Sigmoid colon (tissue), 7 donors: ENCODE data around the gene BCKDK. TPM values are rescaled to one million over a fixed set of nuclear protein-coding genes. Genes with fewer than 3 reads are reported as not detected.

ENCODE experiments used
- DNase-seq: peaks from one replicate; pipeline ENCODE4 v3.0.0-alpha.2; 2019
- H3K27ac ChIP-seq, 4 donors: fragments of 200-600 bp; sonication (generic); one replicate each; pipeline ENCODE4 v1.5.1; 2016 to 2019; ENCODE audit warnings: mild to moderate bottlenecking in 1 of 4
- H3K27me3 ChIP-seq, 3 donors: fragments of 200-600 bp; sonication (generic); one replicate each; pipeline ENCODE4 v1.5.1; 2019; ENCODE audit warnings: mild to moderate bottlenecking in 1 of 3
- H3K36me3 ChIP-seq, 4 donors: fragments of 200-600 bp; sonication (generic); one replicate each; pipeline ENCODE4 v1.5.1; 2016 to 2019
- H3K4me1 ChIP-seq, 4 donors: fragments of 200-600 bp; sonication (generic); one replicate each; pipeline ENCODE4 v1.5.1; 2017 to 2019
- H3K4me3 ChIP-seq, 4 donors: fragments of 200-600 bp; sonication (generic); one replicate each; pipeline ENCODE4 v1.5.1; 2017 to 2019; ENCODE audit warnings: mild to moderate bottlenecking in 2 of 4, moderate library complexity in 1 of 4
- H3K9me3 ChIP-seq, 4 donors: fragments of 200-600 bp in 3 of 4; sonication (generic) in 3 of 4; one replicate each; pipeline versions ENCODE4 v1.5.1 to v1.6.1; 2013 to 2019
- CTCF ChIP-seq, 4 experiments: fragments of 450-650 bp in 3 of 4; fragments of 200-600 bp in 1 of 4; IDR thresholded peaks; one replicate each; pipeline ENCODE4 v1.5.1; 2016 to 2019; ENCODE audit warnings: antibody characterized with exemption in 4 of 4, mild to moderate bottlenecking in 3 of 4, moderate library complexity in 2 of 4
- EP300 ChIP-seq, 4 donors: sonication (generic); formaldehyde crosslinking; IDR thresholded peaks; one replicate each; pipeline ENCODE4 v1.6.1; 2017; ENCODE audit warnings: antibody characterized with exemption in 4 of 4
- POLR2A ChIP-seq, 2 donors: fragments of 450-650 bp; IDR thresholded peaks; one replicate each; pipeline ENCODE4 v1.6.1; 2016; ENCODE audit warnings: antibody characterized with exemption in 2 of 2, mild to moderate bottlenecking in 2 of 2, moderate library complexity in 2 of 2
- POLR2AphosphoS5 ChIP-seq, 4 donors: sonication (generic); formaldehyde crosslinking; IDR thresholded peaks; one replicate each; pipeline ENCODE4 v1.6.1; 2017; ENCODE audit warnings: antibody characterized with exemption in 4 of 4
- WGBS, 2 donors: extraction: QIAGEN DNeasy Blood & Tissue Kit; methylation state at CpG; one replicate each; pipeline ENCODE4 v1.1.7; 2013; 5-methylcytosine and 5-hydroxymethylcytosine counted together
- intact Hi-C: fragments of 100-400 bp; cut with DNase I; formaldehyde crosslinking; loops from one replicate; pipeline ENCODE4 v1.15.1; 2023
- polyA plus RNA-seq, 3 donors: library from polyadenylated mRNA; stranded (reverse); fragments of 200-250 nt; gene quantifications; one replicate each; pipeline ENCODE4 v1.2.3, GENCODE V29; 2013
- total RNA-seq, 4 donors: library from RNA; depleted of rRNA; stranded (reverse); fragments of >200 nt; gene quantifications; one replicate each; pipeline ENCODE4 v1.1.0, GENCODE V29; 2016
- donor health status: healthy with polysubstance abuse.
- donor health status: Bipolar disorder and iron deficiency.
- donor health status: healthy.

BCKDK gene
- total and polyA plus RNA-seq, 7 donors: 21.6 to 42.7 (median 33.2) TPM

- intact Hi-C loops: no loop called here
- TF ChIP-seq CTCF (IDR thresholded peaks at IDR 0.05) (no peak), POLR2AphosphoS5 (IDR thresholded peaks at IDR 0.05) (no peak), POLR2A (IDR thresholded peaks at IDR 0.05) (no peak), EP300 (IDR thresholded peaks at IDR 0.05) (no peak)
- H3K36me3 ChIP-seq: peaks cover 40 to 51% (median 44%) of the 10 kb centered on the region in 4 donors
Measured at GRCh38 chr16:31132303-31132979, 24.3 kb downstream of the BCKDK start.

DNA sequence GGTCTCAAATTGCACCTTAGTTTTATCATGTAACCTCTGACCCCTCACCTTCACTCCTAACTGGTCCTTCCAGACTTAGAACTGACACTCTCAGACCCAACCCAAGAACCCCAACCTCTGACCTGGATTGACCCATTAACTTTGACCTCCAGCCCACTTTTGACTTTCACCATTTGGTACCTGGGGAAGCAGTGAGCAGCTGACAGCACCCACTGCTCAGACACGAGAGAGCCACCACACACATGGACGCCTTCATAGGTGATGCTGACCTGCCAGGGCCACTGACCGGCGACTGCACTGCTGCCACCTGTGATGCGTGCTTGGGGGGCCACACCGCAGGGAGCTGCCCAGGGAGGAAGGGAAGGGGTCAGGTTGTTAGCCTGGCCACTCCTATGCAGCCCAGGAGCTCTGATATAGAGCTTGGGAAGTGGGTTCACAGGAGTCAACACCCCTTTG is 24.9 kb downstream of the BCKDK start:
- Histone ChIP-seq H3K4me3 (no peak overlapping the region), H3K27me3 (peaks cover 5 to 22% (median 6%) of the 10 kb centered on the region in 3 donors), H3K27ac (no peak overlapping the region), H3K9me3 (no peaks in the 10 kb centered on the region), H3K36me3 (peaks cover 34 to 45% (median 38%) of the 10 kb centered on the region in 4 donors), H3K4me1 (peaks cover 0 to 22% (median 8%) of the 10 kb centered on the region in 4 donors)
- no peak for DNase-seq
- intact Hi-C loops: no loop called here
- TF ChIP-seq EP300 (IDR thresholded peaks at IDR 0.05): no peak
- WGBS, 2 donors: 64 to 90% methylated on average over 6 of the region's 6 CpGs

More at GRCh38 chr16:31132303-31132979, 24.3 kb downstream of the BCKDK start:
- no peak for DNase-seq
- whole genome bisulfite sequencing, 2 donors: 58 to 86% methylated on average over 20 of the region's 20 CpGs
- Histone ChIP-seq H3K9me3 (no peaks in the 10 kb centered on the region), H3K4me3 (no peak overlapping the region), H3K27me3 (peaks cover 5 to 22% (median 6%) of the 10 kb centered on the region in 3 donors), H3K27ac (no peak overlapping the region), H3K4me1 (peaks cover 0 to 22% (median 8%) of the 10 kb centered on the region in 4 donors)

- H3K36me3 ChIP-seq: peaks cover 30 to 34% (median 32%) of the 10 kb centered on the region in 4 donors
- 11 to 53% methylated on average over 5 of the region's 5 CpGs for whole genome bisulfite sequencing, 2 donors
- H3K9me3 ChIP-seq: no peaks in the 10 kb centered on the region
- intact Hi-C loops: no loop called here
- H3K27me3 ChIP-seq: peaks cover 5 to 22% (median 6%) of the 10 kb centered on the region in 3 donors
- DNase-seq: no peak
- peak overlapping the region in 1 of 4 donors; percentile 24 for H3K4me3 ChIP-seq
- TF ChIP-seq POLR2AphosphoS5 (IDR thresholded peaks at IDR 0.05) (no peak), CTCF (IDR thresholded peaks at IDR 0.05) (no peak), EP300 (IDR thresholded peaks at IDR 0.05) (no peak), POLR2A (IDR thresholded peaks at IDR 0.05) (no peak)
- H3K27ac ChIP-seq: no peak overlapping the region
- H3K4me1 ChIP-seq: peaks cover 0 to 20% (median 6%) of the 10 kb centered on the region in 4 donors
Measured at GRCh38 chr16:31134091-31134571, 25.9 kb downstream of the BCKDK start.

DNA sequence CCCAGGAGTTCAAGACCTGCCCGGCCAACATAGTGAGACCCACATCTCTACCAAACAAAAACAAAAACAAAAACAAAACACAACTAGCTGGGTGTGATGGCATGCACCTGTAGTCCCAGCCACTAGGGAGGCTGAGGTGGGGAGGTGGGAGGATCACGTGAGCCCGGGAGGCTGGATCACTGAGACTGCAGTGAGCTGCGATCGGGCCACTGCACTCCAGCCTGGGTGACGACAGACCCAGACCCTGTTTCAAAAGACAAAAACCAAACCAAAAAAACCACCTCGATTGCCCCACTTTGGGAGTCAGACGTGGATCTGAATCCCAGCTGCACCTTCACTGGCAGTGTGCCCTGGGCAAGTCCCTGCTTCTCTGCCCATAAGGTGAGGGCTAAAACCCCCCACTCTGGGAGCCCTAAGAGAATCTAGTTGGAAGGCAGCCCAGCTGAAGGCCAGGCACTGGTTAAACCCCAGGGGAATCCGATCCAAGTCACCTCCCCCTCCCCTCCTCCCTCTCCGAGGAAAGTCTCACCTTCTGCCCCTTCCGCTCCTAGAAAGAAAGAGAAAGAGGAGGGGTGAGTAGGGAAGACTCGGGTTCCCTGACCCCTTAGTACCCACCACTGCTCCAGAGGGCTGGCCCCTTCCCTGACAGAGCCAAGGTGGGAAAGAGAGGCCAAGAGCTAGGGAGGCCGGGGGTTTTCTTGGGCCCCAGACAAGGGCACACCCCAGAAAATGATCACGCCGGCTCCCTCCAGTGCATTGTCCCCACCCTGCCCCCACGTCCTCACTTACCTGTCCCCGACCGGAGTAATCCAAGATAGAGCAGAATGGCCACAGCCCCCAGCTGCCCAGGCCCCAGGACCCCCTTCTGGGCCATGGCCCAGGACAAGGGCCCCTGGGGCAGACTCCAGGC is 26.7 kb downstream of the BCKDK start:
- H3K27ac ChIP-seq: peak overlapping the region in 1 of 4 donors; percentile 7
- peaks cover 0 to 13% (median 3%) of the 10 kb centered on the region in 4 donors for H3K4me1 ChIP-seq
- no peak for DNase-seq
- peak overlapping the region in 1 of 4 donors; percentile 24 for H3K4me3 ChIP-seq
- H3K9me3 ChIP-seq: no peaks in the 10 kb centered on the region
- H3K27me3 ChIP-seq: peaks cover 5 to 22% (median 6%) of the 10 kb centered on the region in 3 donors
- peaks cover 22 to 27% (median 25%) of the 10 kb centered on the region in 4 donors for H3K36me3 ChIP-seq
- intact Hi-C loops: no loop called here
- TF ChIP-seq EP300 (IDR thresholded peaks at IDR 0.05) (no peak), POLR2A (IDR thresholded peaks at IDR 0.05) (peak in 1 of 2 donors; percentile 27), CTCF (IDR thresholded peaks at IDR 0.05) (peak in 1 of 4 experiments; percentile 30)
- 10 to 47% methylated on average over 18 of the region's 18 CpGs for WGBS, 2 donors
